IMR-90 (cell line): Measurements from ENCODE around the gene QRFP. TPM values are rescaled to one million over a fixed set of nuclear protein-coding genes. Genes with fewer than 3 reads are reported as not detected.

Experiments
- ATAC-seq: fragments of 200-7000 bp; cut with Tn5 transposase; 2 replicates; pipeline ENCODE4 v1.9.1; 2020; ENCODE audit warnings: low read depth, mild to moderate bottlenecking, moderate library complexity
- BruUV-seq: library from RNA; stranded (reverse); fragments of 400-500 nt; replicated peaks from 2 replicates; lab custom pipeline; 2021; lab: Mats Ljungman, UMichigan
- CTCF ChIA-PET: fragments of 300-600 bp; formaldehyde crosslinking; extraction: SDS; loops from one replicate; lab custom pipeline; 2021; ENCODE audit warnings: antibody characterized with exemption; lab: Yijun Ruan, JAX
- POLR2A ChIA-PET: fragments of 300-600 bp; sonication (Branson Sonifier 250); formaldehyde crosslinking; loops from one replicate; lab custom pipeline; 2022; ENCODE audit warnings: antibody characterized with exemption; ENCODE audit not compliant: unreplicated experiment; lab: Charles Lee
- DNase-seq: peaks from one replicate; pipeline ENCODE4 v3.0.0; 2013
- H2AFZ ChIP-seq: replicated peaks from 2 replicates; pipeline ENCODE3; 2013; ENCODE audit warnings: low read length, mild to moderate bottlenecking; ENCODE audit not compliant: poor library complexity
- H2AK5ac ChIP-seq: 2 replicates; pipeline ENCODE4 v1.6.1; 2013; ENCODE audit warnings: low read depth, low read length, inconsistent platforms
- H2AK9ac ChIP-seq: replicated peaks from 2 replicates; pipeline ENCODE3; 2013; ENCODE audit warnings: mild to moderate bottlenecking, low read depth, low read length, moderate library complexity; ENCODE audit not compliant: poor library complexity
- H2BK120ac ChIP-seq: 2 replicates; pipeline ENCODE4 v1.6.1; 2013; ENCODE audit warnings: low read depth, low read length, inconsistent platforms
- H2BK15ac ChIP-seq: 3 replicates; pipeline ENCODE4 v1.6.1; 2013; ENCODE audit warnings: low read depth, low read length, inconsistent platforms
- H2BK20ac ChIP-seq: 2 replicates; pipeline ENCODE4 v1.6.1; 2013; ENCODE audit warnings: low read depth, mild to moderate bottlenecking, inconsistent platforms, low read length, moderate library complexity
- H2BK5ac ChIP-seq: 2 replicates; pipeline ENCODE4 v1.6.1; 2013; ENCODE audit warnings: mild to moderate bottlenecking, low read depth, low read length, inconsistent platforms; ENCODE audit not compliant: poor library complexity, severe bottlenecking
- H3K14ac ChIP-seq: replicated peaks from 2 replicates; pipeline ENCODE4 v1.6.1; 2013; ENCODE audit warnings: low read depth, low read length, inconsistent platforms
- H3K18ac ChIP-seq: 2 replicates; pipeline ENCODE4 v1.6.1; 2013; ENCODE audit warnings: low read depth, low read length, control low read depth
- H3K23ac ChIP-seq: 2 replicates; pipeline ENCODE4 v1.6.1; 2013; ENCODE audit warnings: low read depth, low read length, inconsistent platforms
- H3K27ac ChIP-seq: 2 replicates; pipeline ENCODE4 v1.5.1; 2013; ENCODE audit warnings: mild to moderate bottlenecking, control low read depth, low read length; ENCODE audit not compliant: insufficient read depth
- H3K27me3 ChIP-seq: 2 replicates; pipeline ENCODE4 v1.6.1; 2013; ENCODE audit warnings: low read length; ENCODE audit not compliant: control insufficient read depth, insufficient read depth
- H3K36me3 ChIP-seq: 2 replicates; pipeline ENCODE4 v1.6.1; 2013; ENCODE audit warnings: low read length, mixed read lengths; ENCODE audit not compliant: control insufficient read depth, insufficient read depth
- H3K4ac ChIP-seq: 2 replicates; pipeline ENCODE4 v1.6.1; 2013; ENCODE audit warnings: low read depth, low read length, inconsistent platforms
- H3K4me1 ChIP-seq: 2 replicates; pipeline ENCODE4 v1.6.1; 2013; ENCODE audit warnings: low read length, mixed read lengths; ENCODE audit not compliant: control insufficient read depth, insufficient read depth
- H3K4me2 ChIP-seq: 2 replicates; pipeline ENCODE4 v1.6.1; 2013; ENCODE audit warnings: low read depth, mild to moderate bottlenecking, control low read depth, low read length, moderate library complexity
- H3K4me3 ChIP-seq: 2 replicates; pipeline ENCODE4 v1.5.1; 2013; ENCODE audit warnings: low read depth, mild to moderate bottlenecking, control low read depth, low read length, moderate library complexity; ENCODE audit not compliant: insufficient read depth
- H3K56ac ChIP-seq: 2 replicates; pipeline ENCODE4 v1.6.1; 2013; ENCODE audit warnings: low read length, inconsistent platforms; ENCODE audit not compliant: insufficient read depth; ENCODE audit errors: extremely low read depth
- H3K79me1 ChIP-seq, 2 experiments: 2 replicates each; pipeline ENCODE4 v1.6.1; 2013; ENCODE audit warnings: low read length in 2 of 2, inconsistent platforms in 1 of 2, low read depth in 1 of 2
- H3K9ac ChIP-seq: 2 replicates; pipeline ENCODE4 v1.6.1; 2013; ENCODE audit warnings: low read depth, low read length, control low read depth
- H3K9me1 ChIP-seq: 2 replicates; pipeline ENCODE4 v1.6.1; 2013; ENCODE audit warnings: low read length, inconsistent platforms; ENCODE audit not compliant: insufficient read depth
- H3K9me3 ChIP-seq: 2 replicates; pipeline ENCODE4 v1.6.1; 2013; ENCODE audit warnings: low read length; ENCODE audit not compliant: control insufficient read depth, insufficient read depth
- H4K20me1 ChIP-seq: 2 replicates; pipeline ENCODE4 v1.6.1; 2013; ENCODE audit warnings: low read length, inconsistent platforms; ENCODE audit not compliant: insufficient read depth
- H4K5ac ChIP-seq: 2 replicates; pipeline ENCODE4 v1.6.1; 2013; ENCODE audit warnings: mild to moderate bottlenecking, low read depth, low read length, control low read depth
- H4K8ac ChIP-seq, 2 experiments: 2 replicates each; pipeline ENCODE4 v1.6.1; 2013; ENCODE audit warnings: low read depth in 2 of 2, low read length in 2 of 2, control low read depth in 1 of 2, inconsistent platforms in 1 of 2
- H4K91ac ChIP-seq: 2 replicates; pipeline ENCODE4 v1.6.1; 2013; ENCODE audit warnings: low read depth, low read length, inconsistent platforms; ENCODE audit not compliant: insufficient read depth
- BHLHE40 ChIP-seq: fragments of 150-350 bp; IDR thresholded peaks from 2 replicates; pipeline ENCODE4 v1.6.1; 2016; ENCODE audit warnings: mild to moderate bottlenecking, low read depth, low read length
- CEBPB ChIP-seq: IDR thresholded peaks from 2 replicates; pipeline ENCODE4 v1.6.1; 2012; ENCODE audit warnings: low read depth, low read length, improper control_type of control experiment
- MAFK ChIP-seq: IDR thresholded peaks from 2 replicates; pipeline ENCODE4 v1.6.1; 2012; ENCODE audit warnings: low read depth, low read length, improper control_type of control experiment
- MXI1 ChIP-seq: IDR thresholded peaks from 2 replicates; pipeline ENCODE4 v1.6.1; 2012; ENCODE audit warnings: low read depth, mild to moderate bottlenecking, low read length, moderate library complexity, borderline replicate concordance
- NFE2L2 ChIP-seq: fragments of 150-350 bp; IDR thresholded peaks from 2 replicates; pipeline ENCODE4 v1.6.1; 2016; ENCODE audit warnings: low read depth, mild to moderate bottlenecking, low read length
- SMC3 ChIP-seq: fragments of 150-350 bp; IDR thresholded peaks from 2 replicates; pipeline ENCODE4 v1.6.1; 2016; ENCODE audit warnings: low read depth, mild to moderate bottlenecking, antibody characterized with exemption, low read length, moderate library complexity
- WGBS, 2 experiments: methylation state at CpG; one replicate each; pipeline versions ENCODE4 v1.1.5 to v1.1.7; 2013; ENCODE audit warnings: missing lambda C conversion rate in 2 of 2; ENCODE audit not compliant: insufficient read length in 1 of 2; ENCODE audit errors: extremely low coverage in 2 of 2; 5-methylcytosine and 5-hydroxymethylcytosine counted together
- dilution Hi-C: fragments of 300-500 bp; cut with HindIII; formaldehyde crosslinking; loops from one replicate; pipeline ENCODE4 v1.14.3; 2018; ENCODE audit warnings: low sequenced_read_pairs; ENCODE audit not compliant: unreplicated experiment
- in situ Hi-C: fragments of 300-500 bp; cut with MboI; formaldehyde crosslinking; loops from 3 replicates; pipeline ENCODE4 v1.14.3; 2019; ENCODE audit warnings: low sequenced_read_pairs, inconsistent platforms, mixed read lengths
- intact Hi-C: fragments of 100-400 bp; cut with micrococcal nuclease; formaldehyde crosslinking; loops from 2 replicates; pipeline ENCODE4 v1.10.0; 2022
- polyA plus RNA-seq, 3 experiments: library from polyadenylated mRNA; depleted of rRNA; stranded (reverse); fragments of >200 nt; gene quantifications; 2 replicates each; pipeline ENCODE4 v1.2.3, GENCODE V29; 2012; ENCODE audit warnings: low replicate concordance in 1 of 3
- total RNA-seq: library from RNA; depleted of rRNA; stranded (reverse); fragments of >200 nt; gene quantifications from 2 replicates; pipeline ENCODE4 v1.2.3, GENCODE V29; 2012

The QRFP gene
- total and polyA plus RNA-seq, 2 of the 4 experiments (the other 2 are of a cell fraction) = not detected

GRCh38 chr9:130880599-130881220, 15.9 kb downstream of the QRFP start:
- H3K9me3 ChIP-seq = no peaks in the 10 kb centered on the region
- peaks cover 80% of the 10 kb centered on the region for H3K36me3 ChIP-seq
- H2BK5ac ChIP-seq = no peak overlapping the region
- H3K14ac ChIP-seq = no peak overlapping the region
- no peaks in the 10 kb centered on the region for H3K4me1 ChIP-seq
- no peak overlapping the region for H2AK5ac ChIP-seq
- in situ Hi-C loops = no loop called here
- no peak overlapping the region for H2BK120ac ChIP-seq
- ChIA-PET CTCF (interaction anchor here (1.1 kb wide), 1 partner anchor 10 kb away, joined by 4 read pairs; no protein-coding TSS in a partner anchor), POLR2A (no interaction called here)
- H3K23ac ChIP-seq = no peak overlapping the region
- peaks cover 36 to 47% of the 10 kb centered on the region in 2 experiments for H3K79me1 ChIP-seq
- no peak overlapping the region for H3K4me2 ChIP-seq
- H2BK20ac ChIP-seq = no peak overlapping the region
- H2AK9ac ChIP-seq = no peak overlapping the region
- no peak overlapping the region for H3K18ac ChIP-seq
- H4K8ac ChIP-seq = no peak overlapping the region
- H3K4ac ChIP-seq = no peak overlapping the region
- no peak overlapping the region for H2BK15ac ChIP-seq
- H2AFZ ChIP-seq = no peak overlapping the region
- ATAC-seq (no peak), DNase-seq (no peak)
- H3K56ac ChIP-seq = no peak overlapping the region
- 91% methylated on average over 5 of the region's 16 CpGs; no CpG with 5 or more reads in 1 of the 2 experiments for WGBS, 2 experiments
- dilution Hi-C loops = no loop called here
- no peak overlapping the region for H4K5ac ChIP-seq
- H3K4me3 ChIP-seq = no peak overlapping the region
- TF ChIP-seq BHLHE40 (no peak), MAFK (no peak), SMC3 (no peak), CEBPB (no peak), NFE2L2 (no peak), MXI1 (no peak)
- H3K27ac ChIP-seq = no peak overlapping the region
- no peaks in the 10 kb centered on the region for H3K27me3 ChIP-seq
- H3K9ac ChIP-seq = no peak overlapping the region
- BruUV-seq = no TSS peak
- intact Hi-C loops = no loop called here
- H4K20me1 ChIP-seq = peaks cover 8% of the 10 kb centered on the region
- no peak overlapping the region for H4K91ac ChIP-seq
- H3K9me1 ChIP-seq = no peaks in the 10 kb centered on the region
